Mucosa of descending colon (tissue), 3 donors: Measurements from ENCODE around the gene TJP3. TPM values are rescaled to one million over a fixed set of nuclear protein-coding genes. Genes with fewer than 3 reads are reported as not detected.
A peak's percentile ranks its signal among the peaks of the same experiment; 100 is the strongest.
"Not testable (repeated sequence)": the region's sequence is repeated elsewhere in the genome, so short reads cannot be mapped to it uniquely, and the experiment has no call there.

ENCODE experiments used
- ATAC-seq: fragments of 200-7000 bp; cut with Tn5 transposase; one replicate; pipeline ENCODE4 v1.9.1; 2020; ENCODE audit warnings: mild to moderate bottlenecking, moderate library complexity
- DNase-seq, 3 donors: peaks; one replicate each; pipeline ENCODE4 v3.0.0-alpha.2; 2020
- H3K36me3 ChIP-seq: fragments of 200-600 bp; one replicate; pipeline ENCODE4 v1.8.0; 2021; ENCODE audit warnings: low read depth, mild to moderate bottlenecking
- H3K4me1 ChIP-seq: fragments of 200-600 bp; one replicate; pipeline ENCODE4 v1.8.0; 2021; ENCODE audit warnings: low read depth, mild to moderate bottlenecking
- H3K4me3 ChIP-seq: fragments of 200-600 bp; one replicate; pipeline ENCODE4 v1.8.0; 2021; ENCODE audit warnings: mild to moderate bottlenecking
- H3K9me3 ChIP-seq: fragments of 200-600 bp; one replicate; pipeline ENCODE4 v1.8.0; 2021; ENCODE audit warnings: mild to moderate bottlenecking
- CTCF ChIP-seq: fragments of 200-600 bp; IDR thresholded peaks from one replicate; pipeline ENCODE4 v1.8.0; 2022; ENCODE audit warnings: antibody characterized with exemption, mild to moderate bottlenecking
- intact Hi-C, 2 donors: fragments of 100-400 bp; cut with DNase I in 1 of 2; cut with micrococcal nuclease in 1 of 2; formaldehyde crosslinking; loops; one replicate each; pipeline versions ENCODE4 v1.11.0 to v1.11.1; 2022; cut with DNase I, micrococcal nuclease
- total RNA-seq, 3 donors: library from RNA; stranded (reverse); fragmentation: NEBNext Ultra II Directional in 2 of 3; extraction: Animal tissue kit (Norgen Biotek cat#: 25700) in 2 of 3; gene quantifications; one replicate each; pipeline versions ENCODE4 v1.2.1 to v1.2.4, GENCODE V29; 2021 to 2023
- donor health status: DM: no; HTN: no; CAD: no; lungs with moderate emphysema.
- donor health status: DM: no; HTN: no; CAD: no.
- donor health status: DM: no; HTN: yes; CAD: no.

TJP3 gene
- total RNA-seq, 3 donors from 2014 or later: 167 to 357 (median 285) TPM

DNA sequence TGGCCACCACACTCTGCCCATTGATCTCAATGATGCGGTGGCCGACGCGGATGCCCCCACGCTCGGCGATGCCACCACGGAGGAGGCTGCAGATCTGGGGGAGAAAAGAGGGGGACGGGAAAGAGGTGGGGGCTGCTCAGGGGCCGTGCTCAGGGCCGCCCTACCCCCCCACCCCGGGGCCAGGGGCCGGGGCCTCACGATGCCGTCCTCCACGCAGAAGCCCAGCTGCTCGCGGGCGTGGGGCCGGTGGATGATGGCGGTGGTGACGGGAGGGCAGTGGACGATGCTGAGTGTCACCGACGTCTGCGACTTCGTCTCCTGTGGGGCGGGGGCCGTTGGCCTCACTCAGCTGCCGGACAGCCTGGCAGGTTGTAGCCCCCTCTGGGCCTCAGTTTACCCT, 43.1 kb downstream of the TJP3 start:
- no peak for TF ChIP-seq CTCF

GRCh38 chr19:3752492-3752891, 44.3 kb downstream of the TJP3 start:
- ATAC-seq: peak; percentile 13
- Histone ChIP-seq H3K9me3 (no peaks in the 10 kb centered on the region), H3K36me3 (no peaks in the 10 kb centered on the region), H3K4me1 (no peaks in the 10 kb centered on the region), H3K4me3 (no peak overlapping the region)
- no peak for DNase-seq
- intact Hi-C loops: no loop called here
- TF ChIP-seq CTCF: no peak

More for the DNA sequence above, 43.1 kb downstream of the TJP3 start:
- ATAC-seq (no peak), DNase-seq (no peak)
- intact Hi-C loops: no loop called here
- no peaks in the 10 kb centered on the region for H3K4me1 ChIP-seq
- H3K36me3 ChIP-seq: peaks cover 2% of the 10 kb centered on the region
- H3K4me3 ChIP-seq: no peak overlapping the region
- H3K9me3 ChIP-seq: no peaks in the 10 kb centered on the region

- no peak for TF ChIP-seq CTCF
- Histone ChIP-seq H3K9me3 (no peaks in the 10 kb centered on the region), H3K4me3 (no peak overlapping the region), H3K36me3 (no peaks in the 10 kb centered on the region), H3K4me1 (no peaks in the 10 kb centered on the region)
- intact Hi-C loops: no loop called here
- DNase-seq (no peak), ATAC-seq (no peak)
Measured at GRCh38 chr19:3753631-3754410, 45.6 kb downstream of the TJP3 start.

- ATAC-seq, H3K4me3 ChIP-seq, H3K9me3 ChIP-seq, DNase-seq, H3K36me3 ChIP-seq, intact Hi-C loops: not testable (repeated sequence)
- peaks cover 18% of the 10 kb centered on the region for H3K4me1 ChIP-seq
Measured at GRCh38 chr19:3757705-3758104, 49.5 kb downstream of the TJP3 start.

GRCh38 chr19:3758297-3758696, 50.1 kb downstream of the TJP3 start:
- H3K36me3 ChIP-seq, H3K9me3 ChIP-seq, intact Hi-C loops, H3K4me3 ChIP-seq, DNase-seq, ATAC-seq: not testable (repeated sequence)
- peaks cover 24% of the 10 kb centered on the region for H3K4me1 ChIP-seq

GRCh38 chr19:3759482-3760254, 51.5 kb downstream of the TJP3 start:
- DNase-seq (no peak), ATAC-seq (no peak)
- intact Hi-C loops: no loop called here
- peaks cover 30% of the 10 kb centered on the region for H3K4me1 ChIP-seq
- TF ChIP-seq CTCF: no peak
- no peaks in the 10 kb centered on the region for H3K9me3 ChIP-seq
- H3K4me3 ChIP-seq: no peak overlapping the region
- H3K36me3 ChIP-seq: no peaks in the 10 kb centered on the region
